Neural progenitor cell (in vitro differentiated cells): Measurements from ENCODE around the gene SLC17A8. TPM values are rescaled to one million over a fixed set of nuclear protein-coding genes. Genes with fewer than 3 reads are reported as not detected.

Source experiments
- DNase-seq: peaks from one replicate; pipeline ENCODE4 v3.0.0-alpha.2; 2016; ENCODE audit warnings: low spot score
- H2AFZ ChIP-seq: fragments of 200-600 bp; sonication (generic); replicated peaks from 2 replicates; pipeline ENCODE4 v1.6.1; 2016; ENCODE audit warnings: antibody characterized with exemption
- H3F3A ChIP-seq: fragments of 200-600 bp; sonication (generic); 2 replicates; pipeline ENCODE4 v1.6.1; 2016; ENCODE audit warnings: antibody characterized with exemption, low read depth
- H3K27ac ChIP-seq: fragments of 200-600 bp; sonication (generic); 2 replicates; pipeline ENCODE4 v1.5.1; 2016; ENCODE audit warnings: mild to moderate bottlenecking
- H3K27me3 ChIP-seq: fragments of 200-600 bp; sonication (generic); 2 replicates; pipeline ENCODE4 v1.6.1; 2016; ENCODE audit warnings: mild to moderate bottlenecking, moderate library complexity
- H3K36me3 ChIP-seq: fragments of 200-600 bp; sonication (generic); 2 replicates; pipeline ENCODE4 v1.5.1; 2016
- H3K4me1 ChIP-seq: fragments of 200-600 bp; sonication (generic); 2 replicates; pipeline ENCODE4 v1.6.1; 2016; ENCODE audit warnings: mixed run types
- H3K4me2 ChIP-seq: fragments of 200-600 bp; sonication (generic); 2 replicates; pipeline ENCODE4 v1.6.1; 2016
- H3K4me3 ChIP-seq: fragments of 200-600 bp; sonication (generic); 2 replicates; pipeline ENCODE4 v1.5.1; 2016
- H3K79me2 ChIP-seq: fragments of 200-600 bp; sonication (generic); 2 replicates; pipeline ENCODE4 v1.6.1; 2016; ENCODE audit warnings: low read depth
- H3K9ac ChIP-seq: fragments of 200-600 bp; sonication (generic); 2 replicates; pipeline ENCODE4 v1.6.1; 2016
- H3K9me3 ChIP-seq: fragments of 200-600 bp; sonication (generic); 2 replicates; pipeline ENCODE4 v1.5.1; 2016; ENCODE audit warnings: low read depth
- H4K20me1 ChIP-seq: fragments of 200-600 bp; sonication (generic); 2 replicates; pipeline ENCODE4 v1.6.1; 2016; ENCODE audit warnings: low read depth
- H3K27ac Mint-ChIP-seq: 3 replicates; pipeline ENCODE4 v1.8.0; 2021; ENCODE audit warnings: mixed read lengths
- H3K27me3 Mint-ChIP-seq: 2 replicates; pipeline ENCODE4 v1.8.0; 2022; ENCODE audit warnings: low read depth, mild to moderate bottlenecking, inconsistent platforms, moderate library complexity, mixed read lengths; ENCODE audit not compliant: insufficient read depth
- H3K36me3 Mint-ChIP-seq: 3 replicates; pipeline ENCODE4 v1.8.0; 2021; ENCODE audit warnings: mixed read lengths
- H3K4me1 Mint-ChIP-seq: 3 replicates; pipeline ENCODE4 v1.8.0; 2021; ENCODE audit warnings: mixed read lengths
- H3K4me3 Mint-ChIP-seq: 3 replicates; pipeline ENCODE4 v1.8.0; 2021; ENCODE audit warnings: mild to moderate bottlenecking, moderate library complexity, mixed read lengths
- H3K9me3 Mint-ChIP-seq: 3 replicates; pipeline ENCODE4 v1.8.0; 2020; ENCODE audit warnings: mixed read lengths
- EZH2 ChIP-seq: fragments of 200-600 bp; sonication (generic); IDR thresholded peaks from 2 replicates; pipeline ENCODE4 v1.6.1; 2017; ENCODE audit warnings: antibody characterized with exemption, mild to moderate bottlenecking, moderate library complexity
- EZH2phosphoT487 ChIP-seq: fragments of 200-600 bp; sonication (generic); IDR thresholded peaks from 2 replicates; pipeline ENCODE4 v1.6.1; 2017; ENCODE audit warnings: antibody characterized with exemption
- total RNA-seq: library from RNA; depleted of rRNA; stranded (reverse); fragments of >200 nt; gene quantifications from 2 replicates; pipeline ENCODE4 v1.2.3, GENCODE V29; 2015; ENCODE audit warnings: low replicate concordance
- TF ChIP-seq, protein P1 (sequence below): fragments of 200-600 bp; sonication (generic); IDR thresholded peaks from 2 replicates; pipeline ENCODE4 v1.5.1; 2017; ENCODE audit warnings: antibody characterized with exemption, mild to moderate bottlenecking

Gene SLC17A8
- total RNA-seq, 1 donor from 2014 or later = not detected

DNA sequence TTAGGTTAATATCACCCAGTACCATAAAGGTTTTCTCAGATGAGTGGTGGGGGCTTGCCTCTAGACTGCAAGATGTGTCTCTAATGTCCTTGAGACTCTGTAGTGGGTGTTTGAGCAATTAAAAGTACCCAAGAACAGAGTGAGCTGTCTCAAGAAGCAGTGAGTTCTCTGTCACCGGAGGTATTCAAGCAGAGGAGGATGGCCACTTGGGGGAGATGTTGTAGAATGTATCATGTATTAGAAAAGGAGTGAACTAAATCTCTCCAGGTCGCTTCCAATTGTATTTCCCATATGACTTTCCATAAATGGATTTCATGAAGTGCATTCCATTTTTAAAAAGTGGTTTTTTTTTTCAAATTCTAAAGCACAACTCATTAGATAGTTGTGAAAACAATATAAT is 35.0 kb downstream of the SLC17A8 start:
- Mint-ChIP-seq H3K4me3 (no peak overlapping the region), H3K9me3 (no peaks in the 10 kb centered on the region), H3K4me1 (no peaks in the 10 kb centered on the region), H3K36me3 (no peaks in the 10 kb centered on the region), H3K27me3 (no peaks in the 10 kb centered on the region), H3K27ac (no peak overlapping the region)
- TF ChIP-seq EZH2 = no peak
- TF ChIP-seq, protein P1, sequence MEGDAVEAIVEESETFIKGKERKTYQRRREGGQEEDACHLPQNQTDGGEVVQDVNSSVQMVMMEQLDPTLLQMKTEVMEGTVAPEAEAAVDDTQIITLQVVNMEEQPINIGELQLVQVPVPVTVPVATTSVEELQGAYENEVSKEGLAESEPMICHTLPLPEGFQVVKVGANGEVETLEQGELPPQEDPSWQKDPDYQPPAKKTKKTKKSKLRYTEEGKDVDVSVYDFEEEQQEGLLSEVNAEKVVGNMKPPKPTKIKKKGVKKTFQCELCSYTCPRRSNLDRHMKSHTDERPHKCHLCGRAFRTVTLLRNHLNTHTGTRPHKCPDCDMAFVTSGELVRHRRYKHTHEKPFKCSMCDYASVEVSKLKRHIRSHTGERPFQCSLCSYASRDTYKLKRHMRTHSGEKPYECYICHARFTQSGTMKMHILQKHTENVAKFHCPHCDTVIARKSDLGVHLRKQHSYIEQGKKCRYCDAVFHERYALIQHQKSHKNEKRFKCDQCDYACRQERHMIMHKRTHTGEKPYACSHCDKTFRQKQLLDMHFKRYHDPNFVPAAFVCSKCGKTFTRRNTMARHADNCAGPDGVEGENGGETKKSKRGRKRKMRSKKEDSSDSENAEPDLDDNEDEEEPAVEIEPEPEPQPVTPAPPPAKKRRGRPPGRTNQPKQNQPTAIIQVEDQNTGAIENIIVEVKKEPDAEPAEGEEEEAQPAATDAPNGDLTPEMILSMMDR = peak; percentile 4
- no peaks in the 10 kb centered on the region for H4K20me1 ChIP-seq
- no peak overlapping the region for H3K9ac ChIP-seq
- H3K79me2 ChIP-seq = no peaks in the 10 kb centered on the region
- no peak overlapping the region for H3K4me3 ChIP-seq
- H3F3A ChIP-seq = no peaks in the 10 kb centered on the region
- no peak overlapping the region for H3K4me2 ChIP-seq
- no peak for DNase-seq
- H2AFZ ChIP-seq = no peak overlapping the region
- no peaks in the 10 kb centered on the region for H3K4me1 ChIP-seq
- H3K9me3 ChIP-seq = no peaks in the 10 kb centered on the region
- H3K27ac ChIP-seq = no peak overlapping the region
- no peaks in the 10 kb centered on the region for H3K27me3 ChIP-seq
- H3K36me3 ChIP-seq = no peaks in the 10 kb centered on the region

- Histone ChIP-seq H3K36me3 (no peaks in the 10 kb centered on the region), H4K20me1 (no peaks in the 10 kb centered on the region), H3K79me2 (no peaks in the 10 kb centered on the region), H3F3A (no peaks in the 10 kb centered on the region), H3K9me3 (no peaks in the 10 kb centered on the region), H3K27me3 (no peaks in the 10 kb centered on the region), H3K27ac (no peak overlapping the region), H2AFZ (no peak overlapping the region), H3K4me2 (no peak overlapping the region), H3K4me3 (no peak overlapping the region), H3K9ac (no peak overlapping the region), H3K4me1 (no peaks in the 10 kb centered on the region)
- Mint-ChIP-seq H3K27me3 (no peaks in the 10 kb centered on the region), H3K9me3 (no peaks in the 10 kb centered on the region), H3K27ac (no peak overlapping the region), H3K4me1 (no peaks in the 10 kb centered on the region), H3K4me3 (no peak overlapping the region), H3K36me3 (no peaks in the 10 kb centered on the region)
- no peak for DNase-seq
- TF ChIP-seq EZH2 = no peak
- TF ChIP-seq, protein P1 = no peak
- TF ChIP-seq EZH2phosphoT487 = no peak
These were observed 36.3 kb downstream of the SLC17A8 start for GRCh38 chr12:100393200-100393599.

GRCh38 chr12:100395811-100396210 is 38.9 kb downstream of the SLC17A8 start:
- peaks cover 9% of the 10 kb centered on the region for H3K4me1 Mint-ChIP-seq
- Histone ChIP-seq H3K4me3 (no peak overlapping the region), H3K36me3 (no peaks in the 10 kb centered on the region), H2AFZ (no peak overlapping the region), H3K4me2 (no peak overlapping the region), H3K27ac (no peak overlapping the region), H3K9ac (no peak overlapping the region), H3K4me1 (no peaks in the 10 kb centered on the region), H3K27me3 (no peaks in the 10 kb centered on the region), H3K9me3 (no peaks in the 10 kb centered on the region), H3F3A (no peaks in the 10 kb centered on the region), H4K20me1 (no peaks in the 10 kb centered on the region), H3K79me2 (no peaks in the 10 kb centered on the region)
- H3K27ac Mint-ChIP-seq = no peak overlapping the region
- no peaks in the 10 kb centered on the region for H3K27me3 Mint-ChIP-seq
- H3K9me3 Mint-ChIP-seq = no peaks in the 10 kb centered on the region
- no peak for DNase-seq
- no peak for TF ChIP-seq EZH2phosphoT487
- TF ChIP-seq EZH2 = no peak
- TF ChIP-seq, protein P1 = no peak
- no peaks in the 10 kb centered on the region for H3K36me3 Mint-ChIP-seq
- H3K4me3 Mint-ChIP-seq = no peak overlapping the region
